NCI-H2029 treated with DMSO at 0.1 percent for 48 hours (cell line): ENCODE results near the gene AIFM3.
"Not testable (repeated sequence)": the region's sequence is repeated elsewhere in the genome, so short reads cannot be mapped to it uniquely, and the experiment has no call there.

Source experiments
- DNase-seq: peaks from one replicate; lab custom pipeline; 2025; lab: John Stamatoyannopoulos, UW

The AIFM3 gene

GRCh38 chr22:20966883-20967696 lies at the start of gene AIFM3:
Gene AIFM3 (plus strand): TSS chr22:20967255. CDS start chr22:20967945, 690 bp downstream.
- DNase-seq, result no peak

DNA sequence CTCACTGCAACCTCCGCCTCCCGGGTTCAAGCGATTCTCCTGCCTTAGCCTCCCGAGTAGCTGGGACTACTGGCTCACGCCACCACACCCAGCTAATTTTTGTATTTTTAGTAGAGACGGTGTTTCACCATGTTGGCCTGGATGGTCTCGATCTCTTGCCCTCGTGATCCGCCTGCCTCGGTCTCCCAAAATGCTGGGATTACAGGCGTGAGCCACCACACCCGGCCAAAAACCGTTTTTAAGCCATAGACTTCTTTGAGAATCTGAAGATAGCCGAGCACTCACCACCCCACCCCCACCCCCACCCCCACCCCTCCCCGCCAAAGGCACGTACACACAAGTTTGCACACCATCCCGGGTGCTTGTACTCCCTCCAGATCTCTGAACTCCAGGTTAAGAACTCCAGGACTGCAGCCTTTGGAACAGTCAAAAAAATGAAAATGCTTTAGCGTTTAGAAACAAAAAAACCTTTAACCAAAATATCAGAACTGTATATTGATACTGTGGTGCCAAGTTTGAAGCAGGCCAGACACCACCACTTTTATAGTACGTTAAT lies 48.3 kb upstream of the AIFM3 start:
- DNase-seq, result no peak

GRCh38 chr22:20919718-20920117 lies 47.3 kb upstream of the AIFM3 start:
- DNase-seq, result no peak

DNA sequence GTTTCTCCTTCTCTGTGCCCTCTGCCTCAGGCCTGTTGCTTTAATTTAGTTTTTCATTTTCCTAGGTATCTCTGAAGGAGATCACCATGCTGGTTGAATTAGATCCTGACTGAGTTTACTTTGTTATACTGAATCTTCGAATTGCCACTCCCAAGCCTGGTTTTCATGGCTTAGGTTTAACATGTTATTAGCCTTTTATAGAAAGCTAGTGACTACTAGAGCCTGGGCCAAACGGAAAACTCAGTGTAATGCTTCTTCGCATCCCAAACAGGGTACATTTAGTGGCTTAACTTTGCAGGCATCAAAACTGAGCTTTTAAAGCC lies 46.2 kb upstream of the AIFM3 start:
- DNase-seq, result no peak

DNA sequence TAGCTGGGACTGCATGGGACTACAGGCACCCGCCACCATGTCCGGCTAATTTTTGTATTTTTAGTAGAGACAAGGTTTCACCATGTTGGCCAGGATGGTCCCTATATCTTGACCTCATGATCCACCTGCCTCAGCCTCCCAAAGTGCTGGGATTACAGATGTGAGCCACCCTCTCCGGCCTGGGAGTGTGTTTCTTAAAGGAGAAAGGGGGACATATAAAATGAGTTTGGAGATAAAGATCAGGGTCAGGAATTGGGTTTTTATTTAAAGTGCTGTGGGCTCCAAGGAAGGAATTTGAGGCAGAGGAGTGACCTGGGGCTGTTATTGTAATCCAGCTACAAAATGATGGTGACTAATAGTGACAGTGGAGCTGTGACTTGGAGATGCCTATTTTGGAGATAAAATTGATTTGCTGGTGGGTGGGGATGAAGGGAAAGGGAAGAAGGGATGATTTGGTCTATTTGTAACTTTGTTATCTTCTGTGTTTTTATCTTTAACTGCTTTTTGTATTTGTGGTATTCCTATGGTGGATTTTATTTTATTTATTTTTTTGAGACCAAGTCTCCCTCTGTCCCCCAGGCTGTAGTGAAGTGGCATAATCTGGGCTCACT lies 44.8 kb upstream of the AIFM3 start:
- DNase-seq, result no peak

DNA sequence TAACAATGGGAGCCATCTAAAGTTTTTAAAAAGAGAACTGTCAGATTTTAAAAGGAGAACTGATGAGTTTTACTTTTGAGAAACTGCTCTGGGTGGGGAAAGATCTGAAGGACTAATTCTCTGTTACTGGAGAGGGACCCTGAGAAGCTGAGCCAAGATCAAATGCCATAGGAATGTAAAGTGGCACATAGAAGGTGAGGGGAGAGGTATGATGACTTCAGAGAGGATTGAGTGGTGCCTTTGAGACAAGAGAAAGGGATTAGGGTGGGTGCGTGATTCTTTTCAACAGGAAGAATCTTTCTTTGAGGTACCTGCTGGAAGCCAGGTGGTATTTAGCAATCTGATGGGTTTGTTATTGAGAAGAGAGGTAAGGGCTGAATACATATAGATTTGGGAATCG lies 40.8 kb upstream of the AIFM3 start:
- no peak for DNase-seq

DNA sequence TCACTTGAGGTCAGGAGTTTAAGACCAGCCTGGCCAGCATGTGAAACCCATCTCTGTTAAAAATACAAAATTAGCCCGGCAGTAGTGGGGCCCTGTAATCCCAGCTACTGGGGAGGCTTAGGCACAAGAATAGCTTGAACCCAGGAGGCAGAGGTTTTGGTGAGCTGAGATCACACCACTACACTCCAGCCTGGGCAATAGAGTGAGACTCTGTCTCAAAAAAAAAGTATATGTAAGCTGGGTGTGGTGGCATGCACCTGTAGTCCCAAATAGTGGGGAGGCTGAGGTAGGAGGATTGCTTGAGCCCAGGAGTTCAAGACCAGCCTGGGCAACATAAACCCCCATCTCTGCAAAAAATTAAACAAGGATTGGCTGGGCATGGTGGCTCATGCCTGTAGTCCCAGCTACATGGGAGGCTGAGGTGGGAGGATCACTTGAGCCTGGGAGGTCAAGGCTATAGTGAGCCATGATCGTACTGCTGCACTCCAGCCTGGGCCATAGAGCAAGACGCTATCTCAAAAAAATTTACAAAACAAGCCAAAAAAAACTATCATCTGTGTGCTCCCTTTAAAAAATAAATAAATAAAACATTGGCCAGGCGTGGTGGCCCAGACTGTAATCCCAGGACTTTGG lies 39.0 kb upstream of the AIFM3 start:
- DNase-seq, result no peak

DNA sequence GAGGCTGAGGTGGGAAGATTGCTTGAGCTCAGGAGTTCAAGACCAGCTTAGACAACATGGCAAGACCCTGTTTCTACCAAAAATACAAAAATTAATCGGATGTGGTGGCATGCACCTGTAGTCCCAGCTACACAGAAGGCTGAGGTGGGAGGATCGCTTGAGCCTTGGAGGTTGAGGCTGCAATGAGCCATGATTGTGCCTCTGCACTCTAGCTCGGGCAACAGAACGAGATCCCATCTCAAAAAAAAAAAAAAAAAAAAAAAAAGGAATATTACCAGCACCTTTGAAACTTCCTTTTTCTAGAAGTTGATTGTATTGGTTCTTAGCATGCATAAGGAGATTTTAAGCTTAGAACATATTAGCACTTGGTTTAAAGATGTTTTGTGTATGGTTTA lies 38.5 kb upstream of the AIFM3 start:
- no peak for DNase-seq

DNA sequence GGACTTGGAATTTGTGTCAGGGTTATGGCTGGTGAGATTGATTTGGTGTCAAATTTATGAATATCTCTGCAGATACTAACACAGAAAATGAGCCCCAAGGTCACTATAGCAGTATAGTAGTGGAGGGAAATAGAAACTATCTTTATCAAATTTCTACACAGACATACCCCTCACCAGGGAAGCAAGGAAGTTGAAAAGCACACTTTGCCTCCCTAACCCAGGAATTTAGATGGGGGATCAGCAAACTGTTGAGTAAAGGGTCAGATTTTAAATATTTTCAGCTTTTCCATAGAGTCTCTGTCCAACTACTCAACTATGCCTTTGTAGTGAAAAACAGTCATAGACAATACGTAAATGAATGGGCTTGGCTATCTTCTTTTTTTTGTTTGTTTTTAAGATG lies 37.1 kb upstream of the AIFM3 start:
- no peak for DNase-seq

GRCh38 chr22:20930435-20930834 lies 36.6 kb upstream of the AIFM3 start:
- DNase-seq, result not testable (repeated sequence)

DNA sequence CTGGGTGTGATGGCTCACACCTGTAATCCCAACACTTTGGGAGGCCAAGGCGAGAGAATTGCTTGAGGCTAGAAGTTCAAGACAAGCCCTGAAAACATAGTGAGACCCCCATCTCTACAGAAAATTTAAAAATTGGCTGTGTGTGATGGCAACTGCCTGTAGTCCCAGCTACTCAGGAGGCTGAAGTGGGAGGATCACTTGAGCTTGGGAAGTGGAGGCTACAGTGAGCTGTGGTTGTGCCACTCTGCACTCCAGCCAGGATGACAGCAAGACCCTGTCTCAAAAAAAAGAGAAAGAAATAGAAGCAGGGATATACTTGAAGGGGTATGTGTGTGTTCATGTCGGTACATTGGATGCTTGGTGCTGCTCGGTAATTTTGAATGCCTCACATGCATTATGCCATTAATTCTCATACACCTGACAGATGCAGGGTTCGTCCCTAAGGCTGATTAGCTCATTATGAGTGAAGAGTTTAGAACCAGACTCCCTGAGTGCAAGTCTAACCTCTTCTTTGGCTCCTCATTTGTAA lies 35.9 kb upstream of the AIFM3 start:
- no peak for DNase-seq

GRCh38 chr22:20933910-20934309 lies 33.1 kb upstream of the AIFM3 start:
- no peak for DNase-seq

DNA sequence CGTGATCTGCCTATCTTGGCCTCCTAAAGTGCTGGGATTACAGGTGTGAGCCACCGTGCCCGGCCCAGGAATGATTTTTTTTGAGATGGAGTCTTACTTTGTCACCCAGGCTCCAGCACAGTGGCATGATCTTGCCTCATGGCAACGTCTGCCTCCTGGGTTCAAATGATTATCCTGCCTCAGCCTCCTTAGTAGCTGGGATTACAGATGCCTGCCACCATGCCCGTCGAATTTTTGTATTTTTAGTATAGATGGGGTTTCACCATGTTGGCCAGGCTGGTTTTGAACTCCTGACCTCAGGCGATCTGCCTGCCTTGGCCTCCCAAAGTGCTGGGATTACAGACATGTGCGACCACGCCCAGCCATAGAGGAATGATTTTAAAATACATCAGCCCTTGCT lies 32.0 kb upstream of the AIFM3 start:
- not testable (repeated sequence) for DNase-seq

DNA sequence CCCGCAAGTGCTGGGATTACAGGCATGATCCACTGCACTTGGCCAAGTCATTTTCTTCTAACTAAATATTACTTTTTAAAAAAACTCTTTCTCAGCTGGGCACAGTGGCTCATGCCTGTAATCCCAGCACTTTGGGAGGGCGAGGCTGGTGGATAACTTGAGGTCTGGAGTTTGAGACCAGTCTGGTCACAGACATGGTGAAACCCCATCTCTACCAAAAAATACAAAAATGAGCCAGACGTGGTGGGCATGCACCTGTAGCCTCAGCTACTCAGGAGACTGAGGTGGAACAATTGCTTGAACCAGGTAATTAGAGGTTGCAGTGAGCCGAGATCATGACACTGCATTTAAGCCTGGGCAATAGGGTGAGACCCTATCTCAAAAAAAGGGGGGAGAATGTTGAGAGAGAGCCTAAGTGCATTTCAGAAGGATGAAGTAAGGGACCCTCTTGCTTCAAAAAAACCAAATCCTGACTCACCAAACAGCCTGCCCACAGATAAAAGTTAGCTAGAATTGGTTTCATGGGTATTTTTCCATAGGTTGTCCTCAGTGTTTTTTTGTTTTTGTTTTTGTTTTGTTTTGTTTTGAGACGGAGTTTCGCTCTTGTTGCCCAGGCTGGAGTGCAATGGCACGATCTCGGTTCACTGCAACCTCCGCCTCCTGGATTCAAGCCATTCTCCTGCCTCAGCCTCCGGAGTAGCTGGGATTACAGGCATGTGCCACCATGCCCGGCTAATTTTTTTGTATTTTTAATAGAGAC lies 31.1 kb upstream of the AIFM3 start:
- DNase-seq, result not testable (repeated sequence)

DNA sequence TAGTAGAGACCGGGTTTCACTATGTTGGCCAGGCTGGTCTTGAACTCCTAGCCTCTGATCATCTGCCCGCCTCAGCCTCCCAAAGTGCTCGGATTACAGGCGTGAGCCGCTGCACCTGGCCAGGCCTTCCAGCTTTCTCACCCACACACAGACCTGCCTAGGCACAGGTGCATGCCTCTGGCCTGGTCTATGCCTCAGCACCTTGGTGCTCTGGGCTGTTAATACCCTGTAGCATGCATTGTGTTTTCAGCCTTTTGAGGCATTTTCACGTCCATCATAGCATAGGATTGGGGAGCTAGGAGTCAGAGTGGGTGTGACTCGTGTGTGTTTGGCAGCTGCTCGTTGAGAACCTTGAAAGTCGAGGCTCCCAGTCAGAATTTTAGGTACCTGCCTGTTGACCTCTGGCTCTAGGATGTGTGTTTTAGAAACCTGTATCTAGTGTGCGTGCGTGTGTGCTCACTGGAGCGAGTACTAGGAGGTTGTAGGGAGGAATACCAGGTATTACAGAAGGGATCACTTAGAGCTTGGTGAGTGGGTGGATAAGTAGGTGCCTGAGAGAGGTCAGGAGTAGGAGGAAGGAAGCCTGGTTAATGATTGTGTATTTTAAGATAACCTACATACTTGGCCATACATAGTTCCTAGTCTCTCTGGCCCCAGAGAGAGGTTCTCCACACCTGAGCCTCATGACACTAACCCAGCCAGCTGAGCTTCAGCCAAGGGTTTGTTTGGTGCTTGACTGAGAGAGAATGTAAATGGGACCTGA lies 29.8 kb upstream of the AIFM3 start:
- DNase-seq, result peak; percentile 86

GRCh38 chr22:20937794-20938671 lies 29.0 kb upstream of the AIFM3 start:
- DNase-seq, result no peak

DNA sequence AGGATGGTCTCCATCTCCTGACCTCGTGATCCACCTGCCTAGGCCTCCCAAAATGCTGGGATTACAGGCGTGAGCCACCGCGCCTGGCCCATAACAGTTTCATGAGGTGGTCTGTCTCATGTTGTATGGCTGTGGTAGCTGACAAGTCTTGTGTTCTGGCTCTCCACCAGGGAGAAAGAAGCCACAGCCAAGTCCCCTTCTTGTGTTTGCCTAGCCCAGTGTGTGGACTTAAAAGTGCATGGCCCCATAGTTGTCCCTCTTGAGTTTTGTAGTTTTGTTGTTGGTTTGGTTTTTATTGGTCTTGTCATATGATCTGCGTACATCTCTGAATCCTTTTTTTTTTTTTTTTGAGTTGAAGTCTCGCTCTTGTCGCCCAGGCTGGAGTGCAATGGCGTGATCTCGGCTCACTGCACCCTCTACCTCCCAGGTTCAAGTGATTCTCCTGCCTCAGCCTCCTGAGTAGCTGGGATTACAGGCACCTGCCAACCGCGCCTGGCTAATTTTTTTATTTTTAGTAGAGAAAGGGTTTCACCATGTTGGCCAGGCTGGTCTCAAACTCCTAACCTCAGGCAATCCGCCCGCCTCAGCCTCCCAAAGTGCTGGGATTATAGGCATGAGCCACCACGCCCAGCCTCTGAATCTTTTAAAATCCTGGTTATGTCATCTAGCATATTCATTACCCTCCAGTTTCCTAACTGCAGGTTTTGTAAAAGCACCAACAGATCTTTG lies 27.4 kb upstream of the AIFM3 start:
- DNase-seq, result peak; percentile 44

DNA sequence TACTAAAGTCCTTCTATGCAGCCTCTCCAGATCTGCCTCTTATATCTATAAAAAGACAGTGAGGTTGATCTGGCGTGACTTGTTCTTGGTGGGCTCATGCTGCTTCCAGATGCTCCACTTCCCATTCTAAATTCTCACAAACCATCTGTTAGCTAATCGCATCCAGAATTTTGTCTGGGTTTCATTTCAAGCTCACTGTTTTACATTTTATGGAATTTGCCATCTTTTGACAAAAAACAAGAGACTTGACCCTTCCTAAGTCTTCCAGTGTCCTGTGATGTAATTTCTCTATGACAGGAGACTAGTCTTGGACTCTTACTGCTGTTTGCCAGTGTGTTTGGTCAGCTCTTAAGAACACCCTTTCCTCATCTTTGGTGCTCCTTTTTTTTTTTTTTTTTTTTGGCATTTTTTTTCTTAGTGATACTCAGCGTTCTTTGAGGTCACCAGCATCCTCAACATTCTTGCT lies 26.8 kb upstream of the AIFM3 start:
- DNase-seq, result no peak

DNA sequence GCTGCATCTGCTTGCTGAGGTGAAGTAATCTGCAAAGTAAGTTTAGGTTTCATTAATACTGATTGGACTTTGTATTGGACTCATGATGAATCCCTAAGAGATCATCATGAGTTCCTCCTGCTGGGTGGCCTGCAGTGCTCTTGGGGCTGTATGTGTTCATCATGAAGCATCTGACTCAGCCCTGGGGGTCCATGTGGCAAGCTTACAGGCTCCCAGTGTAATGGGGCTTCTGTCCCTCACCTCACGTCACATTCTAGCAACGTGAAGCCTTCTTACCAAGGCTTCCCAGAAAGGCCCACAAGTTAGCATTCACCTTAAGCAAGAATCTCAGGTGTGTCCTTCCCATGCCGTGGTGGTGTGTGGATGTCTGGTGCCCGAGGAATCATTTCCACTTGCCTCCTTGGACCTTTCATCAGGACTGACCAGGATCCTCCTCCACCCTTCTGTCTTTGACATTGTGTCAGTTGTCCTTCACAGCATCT lies 26.1 kb upstream of the AIFM3 start:
- DNase-seq, result no peak
